Ureter (tissue), 1 donor: ENCODE measurements around the gene SLC10A2. TPM values are rescaled to one million over a fixed set of nuclear protein-coding genes. Genes with fewer than 3 reads are reported as not detected.
"Not testable (repeated sequence)": the region's sequence is repeated elsewhere in the genome, so short reads cannot be mapped to it uniquely, and the experiment has no call there.

Experiments
- DNase-seq: peaks from one replicate; pipeline ENCODE4 v3.0.0-alpha.2; 2020; ENCODE audit warnings: low spot score
- total RNA-seq: library from RNA; stranded (reverse); gene quantifications from one replicate; pipeline ENCODE4 v1.2.4, GENCODE V29; 2023
- donor health status: DM: yes; HTN: yes; CAD: no.

SLC10A2 gene, protein sequence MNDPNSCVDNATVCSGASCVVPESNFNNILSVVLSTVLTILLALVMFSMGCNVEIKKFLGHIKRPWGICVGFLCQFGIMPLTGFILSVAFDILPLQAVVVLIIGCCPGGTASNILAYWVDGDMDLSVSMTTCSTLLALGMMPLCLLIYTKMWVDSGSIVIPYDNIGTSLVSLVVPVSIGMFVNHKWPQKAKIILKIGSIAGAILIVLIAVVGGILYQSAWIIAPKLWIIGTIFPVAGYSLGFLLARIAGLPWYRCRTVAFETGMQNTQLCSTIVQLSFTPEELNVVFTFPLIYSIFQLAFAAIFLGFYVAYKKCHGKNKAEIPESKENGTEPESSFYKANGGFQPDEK
- not detected for total RNA-seq

DNA sequence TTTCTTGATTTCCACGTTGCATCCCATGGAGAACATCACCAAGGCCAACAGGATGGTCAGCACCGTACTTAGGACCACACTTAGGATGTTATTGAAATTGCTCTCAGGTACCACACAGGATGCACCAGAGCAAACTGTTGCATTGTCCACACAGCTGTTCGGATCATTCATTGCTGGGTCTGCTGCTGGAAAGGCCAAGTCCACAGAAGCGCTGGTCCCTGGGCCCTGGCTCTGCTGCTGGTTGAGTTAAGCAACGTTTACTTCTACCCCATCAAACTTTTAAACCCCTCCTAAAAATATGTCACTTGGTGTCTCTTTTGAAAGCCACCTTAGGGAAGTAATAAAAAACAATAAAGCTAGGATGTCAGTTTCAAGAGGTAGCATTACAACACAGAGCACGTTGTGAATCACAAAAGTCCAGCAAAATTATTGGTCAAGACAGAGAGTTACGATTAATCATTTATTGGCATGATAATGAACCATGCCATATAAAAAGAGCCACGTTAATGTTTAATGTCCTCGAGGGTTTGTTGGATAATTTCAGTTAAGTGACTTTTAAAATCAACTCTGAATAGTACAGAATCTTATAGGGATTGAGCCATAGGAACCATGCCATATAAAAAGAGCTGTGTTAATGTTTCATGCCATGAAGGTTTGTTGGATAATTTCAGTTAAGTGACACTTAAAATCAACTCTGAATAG lies at the start of gene SLC10A2:
TSS of gene SLC10A2 (minus strand) at position 339 of the 702 bp plus-strand sequence. CDS start at position 171, 168 bp downstream.
- no peak for DNase-seq

DNA sequence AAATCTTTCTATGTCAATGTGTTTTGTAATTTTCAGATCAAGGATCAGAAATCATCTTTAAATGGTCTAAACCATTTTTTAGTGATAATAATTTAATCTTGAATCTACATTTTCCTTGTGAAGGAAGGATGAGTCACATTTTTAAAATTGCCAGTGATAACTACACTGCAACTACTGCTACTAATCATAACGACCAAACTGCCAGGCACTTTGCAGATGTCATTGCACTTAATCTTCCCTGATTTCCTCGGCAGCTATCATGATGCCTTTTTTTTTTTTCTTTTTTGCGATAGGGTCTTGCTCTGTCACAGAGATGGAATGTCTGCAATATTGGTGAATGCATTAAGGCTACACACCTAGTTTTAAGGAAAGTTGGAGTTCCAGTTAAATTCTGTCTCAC lies 41.4 kb upstream of the SLC10A2 start:
- DNase-seq: no peak

DNA sequence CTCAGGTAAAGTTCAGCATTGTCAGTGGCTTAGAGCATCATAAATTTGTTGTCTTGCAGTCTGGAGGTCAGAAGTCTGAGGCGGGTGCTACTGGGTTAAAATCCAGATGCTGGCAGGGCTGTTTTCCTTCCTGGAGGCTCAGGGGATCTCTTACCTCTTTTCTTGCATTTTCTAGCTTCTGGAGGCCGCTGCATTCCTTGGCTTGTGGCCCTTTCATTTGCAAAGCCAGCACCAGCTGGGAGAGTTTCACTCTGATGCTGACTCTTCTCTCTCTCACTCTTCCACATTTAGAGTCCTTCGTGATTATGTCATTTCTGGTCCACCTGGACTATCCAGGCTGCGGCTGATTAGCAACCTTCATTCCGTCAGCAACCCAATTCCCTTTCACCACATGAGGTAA lies 38.1 kb upstream of the SLC10A2 start:
- DNase-seq: no peak

DNA sequence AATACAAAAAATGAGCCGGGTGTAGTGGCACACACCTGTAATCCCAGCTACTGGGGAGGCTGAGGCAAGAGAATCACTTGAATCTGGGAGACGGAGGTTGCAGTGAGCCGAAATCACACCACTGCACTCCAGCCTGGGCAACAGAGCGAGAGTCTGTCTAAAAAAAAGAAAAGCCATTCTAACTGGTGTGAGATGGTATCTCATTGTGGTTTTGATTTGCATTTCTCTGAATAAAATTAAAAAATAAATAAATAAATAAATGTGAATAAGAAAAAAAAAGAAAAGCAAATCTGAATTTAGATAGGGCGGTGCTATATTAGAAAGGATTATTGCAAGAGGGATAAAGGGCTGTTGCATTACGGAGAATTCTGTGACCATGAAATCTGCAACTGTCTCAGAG lies 37.2 kb upstream of the SLC10A2 start:
- not testable (repeated sequence) for DNase-seq

DNA sequence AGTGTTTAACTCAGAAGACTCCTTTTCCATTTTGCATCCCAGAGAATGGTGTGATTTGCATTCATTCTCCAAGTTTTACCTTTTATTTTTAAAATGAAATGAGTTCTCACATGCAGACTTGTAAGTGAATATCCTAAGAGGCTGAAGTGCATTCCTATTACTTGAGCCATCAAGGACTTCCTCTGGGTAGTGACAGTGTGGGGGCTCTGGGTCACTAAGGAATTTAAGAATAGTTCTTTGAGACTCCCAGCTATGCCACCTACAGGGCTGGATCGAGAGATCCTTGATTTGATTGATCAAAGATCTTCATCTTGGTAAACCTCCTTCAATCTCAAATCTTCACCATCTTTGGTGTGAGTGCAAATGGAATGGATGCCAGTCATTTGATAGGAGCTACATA lies 36.3 kb upstream of the SLC10A2 start:
- no peak for DNase-seq

DNA sequence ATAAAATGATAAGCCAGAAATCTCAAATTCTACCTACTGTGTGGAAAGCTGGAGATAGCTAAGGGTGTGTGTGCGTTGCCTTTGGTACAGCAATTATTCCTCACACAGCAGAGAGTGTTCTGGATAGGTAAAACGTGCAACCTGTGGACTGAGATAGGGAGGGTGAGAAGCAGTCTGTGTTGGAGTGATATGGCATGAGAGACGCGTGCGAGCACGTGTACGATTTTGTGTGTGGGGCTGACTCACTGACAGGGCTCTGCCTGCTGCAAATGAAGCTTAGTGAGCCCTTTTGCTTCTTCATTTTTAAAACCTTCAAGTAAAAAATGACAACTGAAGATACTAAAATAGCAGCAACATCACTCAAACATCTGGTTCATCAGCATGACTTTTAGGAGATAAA lies 35.7 kb upstream of the SLC10A2 start:
- no peak for DNase-seq

DNA sequence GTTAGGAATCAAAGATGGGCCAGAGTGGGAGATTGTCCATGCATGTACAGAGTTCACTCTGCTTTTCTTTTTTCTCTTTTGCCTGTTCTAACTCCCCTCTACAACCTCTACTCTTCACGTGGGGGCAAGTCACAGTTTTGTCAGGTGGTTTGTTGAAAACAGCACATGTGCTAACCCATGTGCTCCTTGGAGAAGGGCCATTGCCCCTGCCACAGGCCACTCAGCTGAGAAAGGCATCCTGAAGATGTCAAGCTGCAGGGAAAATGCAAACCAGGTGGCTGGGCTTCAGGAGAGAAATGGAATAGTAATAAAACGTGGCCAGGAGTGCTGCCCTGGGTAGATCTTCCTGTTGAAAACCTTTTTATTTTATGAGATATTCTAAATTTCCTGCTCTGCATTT lies 35.3 kb upstream of the SLC10A2 start:
- no peak for DNase-seq

DNA sequence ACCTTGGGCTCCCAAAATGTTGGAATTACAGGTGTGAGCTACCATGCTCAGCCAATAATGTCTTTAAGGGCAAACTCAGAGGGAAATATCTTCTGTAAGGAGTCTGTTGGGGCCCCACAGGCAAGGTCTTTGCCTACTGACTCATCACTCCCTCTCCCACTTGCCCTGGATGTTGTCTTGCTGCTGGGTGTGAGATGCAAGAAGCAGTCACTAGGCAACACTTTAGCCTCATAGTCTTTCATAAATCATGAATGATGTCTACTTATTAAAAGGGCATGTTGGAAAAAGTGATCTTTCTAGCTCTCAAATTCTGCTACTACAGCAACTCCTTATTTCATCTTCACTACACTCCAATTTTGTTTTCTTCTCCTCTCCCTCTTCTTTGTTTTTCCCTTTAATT lies 34.6 kb upstream of the SLC10A2 start:
- DNase-seq: no peak

DNA sequence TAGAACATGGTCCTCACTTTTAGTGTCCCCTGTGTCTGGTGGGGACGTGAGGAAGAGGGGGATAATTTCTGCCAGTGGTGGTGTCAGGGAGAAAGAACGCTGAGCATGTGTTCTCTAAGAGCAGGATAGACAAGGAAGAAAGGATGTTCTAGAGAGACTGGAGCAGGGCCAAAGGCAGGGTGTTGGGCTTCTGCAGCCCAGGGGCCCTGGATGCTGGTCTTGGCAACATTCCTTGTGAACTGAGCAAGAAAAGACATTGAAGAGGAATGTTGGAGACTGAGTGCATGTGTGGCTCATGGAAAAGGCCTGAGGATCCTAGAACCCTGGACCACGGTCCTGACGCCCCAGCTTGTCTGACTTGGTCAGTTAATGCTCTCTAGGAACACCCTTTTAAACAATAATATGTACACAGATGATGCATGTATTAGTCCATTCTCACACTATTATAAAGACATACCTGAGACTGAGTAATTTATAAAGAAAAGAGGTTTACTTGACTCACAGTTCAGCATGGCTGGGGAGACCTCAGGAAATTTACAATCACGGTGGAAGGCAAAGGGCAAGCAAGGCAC lies 33.6 kb upstream of the SLC10A2 start:
- DNase-seq: no peak

DNA sequence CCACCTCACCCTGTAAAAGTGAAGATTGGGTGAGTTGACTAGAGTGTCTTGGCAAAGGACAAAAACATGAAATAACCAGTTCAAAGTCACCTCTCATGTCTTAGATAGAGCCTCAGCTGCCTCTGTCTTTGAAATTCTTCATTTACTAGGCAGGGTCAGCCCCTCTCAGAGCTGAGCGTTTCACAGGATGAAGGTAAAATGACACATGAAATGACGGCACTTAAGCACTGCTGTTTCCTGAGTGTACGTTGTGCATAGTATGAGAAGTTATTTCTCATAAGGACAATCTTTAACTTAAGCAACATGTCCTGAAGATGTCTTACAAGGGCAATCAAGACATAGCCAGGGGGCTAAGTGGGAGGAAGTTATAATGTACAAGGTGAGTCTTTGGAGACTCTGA lies 32.3 kb upstream of the SLC10A2 start:
- no peak for DNase-seq

DNA sequence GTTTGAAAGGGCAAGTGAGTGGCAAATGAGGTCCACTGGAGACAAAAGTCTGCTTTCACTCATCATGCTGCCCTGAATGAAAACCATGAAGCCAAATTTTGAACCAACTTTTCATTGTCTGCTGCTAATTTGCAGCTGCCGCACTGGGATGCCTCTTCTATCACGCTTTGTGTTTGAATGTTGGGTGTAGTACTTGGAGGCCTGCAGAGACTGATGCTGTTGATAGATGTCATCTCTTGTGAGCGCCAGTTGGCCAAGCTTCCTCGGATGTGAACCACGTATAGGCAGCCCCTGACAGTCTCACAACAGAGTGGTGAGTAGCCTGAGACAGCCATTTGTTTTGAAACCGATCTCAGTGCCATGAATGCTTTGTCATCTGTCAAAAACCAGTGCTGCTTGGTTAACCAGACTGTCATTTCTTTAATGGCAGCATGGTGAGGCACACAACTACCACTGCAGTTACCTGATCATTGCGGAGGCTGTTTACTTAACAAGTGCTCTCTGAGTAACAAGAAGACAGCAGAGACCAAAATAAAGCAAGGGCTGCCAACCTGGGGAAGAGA lies 31.2 kb upstream of the SLC10A2 start:
- DNase-seq: no peak

DNA sequence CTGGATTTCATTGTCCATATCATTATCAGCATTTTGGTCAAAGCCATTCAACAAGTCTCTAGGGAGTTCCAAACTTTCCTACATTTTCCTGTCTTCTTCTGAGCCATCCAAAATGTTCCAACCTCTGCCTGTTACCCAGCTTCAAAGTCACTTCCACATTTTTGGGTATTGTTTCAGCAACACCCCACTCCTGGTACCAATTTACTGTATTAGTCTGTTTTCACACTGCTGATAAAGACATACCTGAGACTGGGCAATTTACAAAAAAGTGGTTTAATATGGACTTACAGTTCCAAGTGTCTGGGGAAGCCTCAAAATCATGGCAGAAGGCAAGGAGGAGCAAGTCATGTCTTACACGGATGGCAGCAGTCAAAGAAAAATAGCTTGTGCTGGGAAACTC lies 27.4 kb upstream of the SLC10A2 start:
- DNase-seq: not testable (repeated sequence)

DNA sequence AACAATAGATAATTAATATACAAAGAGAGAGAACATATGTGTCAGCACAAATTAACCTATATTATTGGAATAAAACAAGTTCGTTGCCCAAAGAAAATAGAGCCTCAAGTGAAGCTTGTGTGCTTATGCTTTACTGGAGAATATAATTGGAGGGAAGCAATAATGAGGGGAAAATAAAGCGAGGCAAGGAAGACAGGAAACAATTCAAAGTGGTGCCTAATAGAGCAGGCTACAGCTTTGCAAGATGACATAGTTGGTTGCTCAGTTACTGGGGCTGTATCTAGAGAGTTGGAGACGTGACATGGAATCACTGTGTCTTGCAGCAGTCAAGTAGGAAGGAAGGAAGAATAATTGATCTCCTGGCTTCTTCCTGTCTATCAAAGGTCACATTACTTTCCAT lies 21.1 kb upstream of the SLC10A2 start:
- no peak for DNase-seq

DNA sequence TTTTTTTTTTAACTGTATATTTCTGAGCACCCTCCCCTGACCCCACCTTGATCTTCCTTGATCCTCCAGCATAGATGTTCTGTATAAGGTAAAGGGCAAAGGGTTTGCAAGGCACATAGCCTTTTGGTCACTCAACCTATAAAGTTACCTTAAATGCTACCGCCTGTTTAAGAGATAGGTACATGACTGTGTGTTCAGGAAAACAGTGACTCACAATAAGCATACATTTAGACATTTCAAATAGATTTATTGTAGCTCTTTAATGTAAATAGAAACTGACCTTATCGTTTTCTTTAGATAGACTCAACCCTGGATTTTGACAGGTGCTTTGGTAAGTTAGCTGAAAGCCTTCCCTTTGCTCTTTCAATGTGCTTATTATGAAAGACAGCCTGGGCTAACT lies 15.2 kb upstream of the SLC10A2 start:
- no peak for DNase-seq

DNA sequence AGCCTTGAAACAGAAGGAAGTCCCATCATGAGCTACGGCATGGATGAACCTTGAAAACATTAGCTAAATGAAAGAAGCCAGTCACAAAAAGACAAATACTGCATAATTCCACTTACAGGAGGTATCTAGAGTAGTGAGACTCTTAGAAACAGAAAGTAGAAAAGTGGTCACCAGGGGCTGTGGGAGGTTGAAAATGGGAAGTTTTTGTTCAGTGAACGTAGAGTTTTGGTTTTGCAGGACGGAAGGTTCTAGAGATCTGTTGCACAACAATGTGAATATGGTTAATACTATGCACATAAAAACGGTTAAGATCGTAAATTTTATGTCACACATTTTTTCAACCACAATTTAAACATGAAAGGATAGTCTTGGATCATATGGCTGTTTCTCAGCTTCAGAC lies 11.9 kb upstream of the SLC10A2 start:
- no peak for DNase-seq

DNA sequence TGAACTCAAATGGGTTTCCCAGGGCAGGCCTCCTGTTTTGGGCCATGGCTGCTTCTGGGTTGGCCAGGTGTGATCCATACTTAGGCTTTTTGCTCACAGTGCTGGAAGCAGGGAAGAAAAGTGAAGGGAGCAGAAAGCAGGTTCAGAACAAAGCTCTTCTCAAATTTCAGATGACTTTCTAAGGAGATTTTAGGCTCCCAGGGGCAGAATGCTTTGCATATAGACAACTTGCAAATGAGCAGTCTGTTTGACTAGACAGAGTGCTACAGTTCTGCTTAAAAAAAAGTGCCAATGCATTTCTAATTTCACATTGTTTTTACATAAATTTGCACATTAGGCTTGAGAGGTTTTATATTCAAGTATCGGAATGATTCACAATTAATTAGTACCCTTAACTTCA lies 2.6 kb upstream of the SLC10A2 start:
- DNase-seq: no peak

DNA sequence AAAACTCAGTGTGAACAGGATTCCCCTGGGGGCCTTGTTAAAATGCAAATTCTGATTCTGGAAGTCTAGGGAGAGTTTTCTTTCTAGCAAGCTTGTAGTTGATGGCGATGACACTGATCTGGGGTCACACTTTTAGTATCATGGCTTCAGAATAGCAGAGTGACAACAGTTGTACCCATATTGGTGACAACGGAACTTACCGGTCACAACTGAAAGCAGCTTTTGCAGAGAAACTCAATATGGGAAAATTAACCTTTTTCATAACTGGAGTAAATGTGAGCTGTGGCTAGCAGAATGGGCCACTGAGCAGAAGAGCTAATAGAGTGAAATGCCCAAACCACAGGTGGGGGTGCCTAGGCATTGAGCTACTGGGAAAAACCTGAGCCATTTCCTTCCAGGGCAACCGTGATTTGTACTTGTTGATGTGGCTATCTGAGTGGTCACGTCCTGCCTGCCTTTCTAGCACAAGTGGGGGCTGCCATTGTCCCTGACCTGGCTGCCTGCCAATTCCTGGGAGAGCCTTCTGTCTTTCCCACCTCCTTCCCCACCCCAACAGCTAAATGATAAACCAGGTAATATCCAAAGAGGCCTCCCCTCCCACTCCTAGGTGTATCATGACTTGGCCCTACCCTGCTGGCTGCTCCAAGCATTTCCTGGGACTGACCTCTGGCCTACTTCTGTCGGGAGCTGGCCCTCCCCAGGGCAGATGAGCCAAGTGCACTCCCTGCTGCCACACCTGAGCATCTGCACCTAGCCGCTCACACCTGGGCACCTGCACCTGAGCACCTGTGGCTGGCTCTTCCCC lies 1.7 kb upstream of the SLC10A2 start:
- no peak for DNase-seq

DNA sequence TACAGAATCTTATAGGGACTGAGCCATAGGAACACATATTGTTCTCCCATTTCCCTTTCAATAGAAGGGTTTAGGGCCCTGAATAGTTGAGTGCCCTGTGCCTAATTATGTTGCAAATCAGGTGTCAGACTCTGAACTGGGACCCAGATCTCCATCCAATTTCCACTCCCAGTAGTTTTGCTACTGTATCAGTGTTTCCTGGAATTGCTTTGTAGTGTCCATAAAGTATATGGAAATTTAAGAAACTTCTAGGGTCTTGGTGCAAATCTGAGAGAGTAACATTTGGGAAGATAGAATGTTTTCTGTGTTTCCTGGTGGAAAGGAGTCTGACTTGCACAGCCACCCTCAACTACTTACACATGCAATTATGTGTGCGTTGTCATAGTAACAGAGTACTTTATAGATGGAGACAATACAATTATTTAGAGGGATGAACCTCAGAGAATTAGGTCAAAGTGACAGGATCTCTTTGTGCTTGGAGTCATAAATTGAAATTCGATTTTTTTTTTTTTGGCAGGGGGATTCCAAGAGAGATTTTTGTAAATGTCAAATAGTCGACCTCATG lies 646 bp upstream of the SLC10A2 start:
- no peak for DNase-seq

DNA sequence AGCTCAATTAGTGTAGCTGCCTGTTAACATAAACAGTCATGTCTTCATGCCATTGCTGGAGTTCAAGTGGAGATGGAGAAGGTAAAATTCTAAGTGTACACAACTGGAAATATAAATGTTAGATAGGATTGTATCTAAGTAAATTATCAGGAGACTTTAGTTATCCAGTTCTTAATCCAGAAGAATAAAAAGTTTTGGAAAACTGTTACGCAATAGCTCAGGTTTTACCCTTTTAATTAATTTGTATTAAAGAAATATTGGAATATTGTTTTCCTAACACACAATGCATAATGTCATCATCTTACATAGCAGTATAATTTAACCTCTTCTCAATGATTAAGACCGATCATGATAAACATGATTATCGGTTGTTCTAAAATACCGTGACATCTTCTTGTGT lies 2.8 kb downstream of the SLC10A2 start:
- no peak for DNase-seq

DNA sequence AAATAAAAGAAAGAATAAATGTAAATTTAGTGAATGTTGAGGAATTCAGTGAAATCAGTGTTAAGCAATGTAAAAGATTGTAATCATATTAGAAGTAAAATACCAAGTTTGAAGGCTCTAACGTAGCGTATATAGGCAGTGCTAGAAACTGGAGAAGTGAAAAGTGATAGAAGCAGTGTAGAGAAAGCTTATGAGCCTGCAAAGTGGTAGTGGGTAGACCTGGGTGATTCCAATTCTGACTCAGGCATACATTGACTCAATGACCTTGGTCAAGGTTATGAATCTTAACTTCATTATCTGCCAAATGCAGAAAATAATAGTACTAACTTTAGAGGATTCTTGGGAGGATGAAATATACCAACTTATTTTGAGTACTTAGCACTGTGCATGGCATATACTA lies 4.1 kb downstream of the SLC10A2 start:
- no peak for DNase-seq

DNA sequence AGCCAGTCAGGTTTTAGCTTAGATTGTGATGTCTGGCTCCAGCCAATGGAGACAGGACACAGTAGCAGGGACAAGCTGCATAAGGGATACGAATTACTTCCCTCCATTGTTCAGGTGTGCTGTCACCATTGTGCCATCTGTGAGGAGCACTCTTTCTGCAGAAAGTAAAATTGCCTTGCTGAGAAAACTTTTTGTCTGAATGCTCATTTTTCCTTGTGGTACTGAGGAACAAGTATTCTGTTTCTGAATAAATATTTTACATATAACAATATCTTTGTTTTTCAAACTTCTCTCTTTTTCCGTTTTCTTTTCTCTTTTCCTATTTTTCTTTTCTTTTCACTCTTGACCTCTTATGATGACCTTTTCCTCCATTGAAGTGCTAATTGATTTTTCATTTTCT lies 10.2 kb downstream of the SLC10A2 start:
- DNase-seq: no peak

DNA sequence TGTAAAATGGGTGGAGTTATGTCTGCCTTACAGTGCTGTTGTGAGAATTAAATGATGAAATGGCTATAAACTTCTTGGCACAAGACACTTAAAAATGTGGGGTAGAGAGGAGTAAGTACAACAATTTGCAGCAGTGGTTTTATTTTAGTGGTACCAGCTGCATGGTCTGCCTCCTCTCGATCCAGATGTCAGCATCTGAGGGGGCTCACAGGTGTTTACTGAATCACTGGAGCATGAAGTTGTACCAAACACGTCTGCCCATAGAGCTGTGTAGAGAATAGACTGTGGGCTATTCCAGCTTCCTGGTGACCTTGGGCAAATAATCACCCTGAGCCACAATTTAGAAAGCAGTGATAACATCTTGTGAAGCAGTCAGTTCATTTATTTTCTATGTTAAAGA lies 11.1 kb downstream of the SLC10A2 start:
- no peak for DNase-seq
